GM18511 (cell line): ENCODE measurements around the gene CSNK1G1.
"Not testable (repeated sequence)": the region's sequence is repeated elsewhere in the genome, so short reads cannot be mapped to it uniquely, and the experiment has no call there.

Experiments used
- ATAC-seq: cut with Tn5 transposase; IDR thresholded peaks from one replicate; pipeline ENCODE4 v1.9.1; 2021; ENCODE audit warnings: mild to moderate bottlenecking, moderate library complexity; ENCODE audit not compliant: unreplicated experiment

Gene CSNK1G1

DNA sequence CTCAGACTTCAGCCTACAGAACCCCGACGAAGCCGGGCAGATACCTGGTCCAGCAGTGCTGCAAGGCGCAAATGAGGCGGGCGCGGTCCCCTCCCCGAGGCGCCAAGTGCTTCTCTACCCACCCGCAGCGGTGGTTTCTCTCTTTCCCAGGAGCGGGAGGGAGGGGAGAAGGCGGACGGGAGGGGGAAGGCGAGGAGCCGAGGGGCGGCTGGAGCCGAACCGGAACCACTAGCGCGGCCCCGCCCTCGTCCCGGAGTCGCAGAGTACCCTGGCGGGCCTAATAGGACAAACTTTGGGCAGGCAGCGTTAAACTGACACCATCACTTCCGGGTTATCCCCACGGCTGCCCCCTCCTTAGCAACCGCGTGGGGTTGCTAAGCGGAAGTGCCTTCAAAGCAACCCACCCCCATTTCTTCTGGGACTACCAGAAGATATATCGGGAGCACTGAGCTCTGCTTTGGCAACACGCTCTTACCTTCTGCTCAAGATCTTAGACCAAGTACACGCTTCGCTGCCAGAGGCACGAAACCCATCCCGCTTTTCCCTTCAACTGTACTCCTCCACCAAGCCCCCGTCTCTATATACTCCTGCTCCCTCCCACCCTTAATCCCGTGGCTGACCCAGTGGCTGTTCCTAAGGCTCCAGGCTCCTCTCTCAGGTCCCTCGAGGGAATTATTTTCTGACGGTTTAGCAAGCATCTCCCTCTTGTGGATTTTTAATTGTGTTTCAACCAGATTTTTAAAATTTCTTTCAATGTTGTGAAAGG lies at the start of gene CSNK1G1:
Gene CSNK1G1, minus strand, starts transcription at position 230 of the 766 bp plus-strand sequence. CDS start 55,674 bp downstream, outside the sequence.
- peak; percentile 96 for ATAC-seq

DNA sequence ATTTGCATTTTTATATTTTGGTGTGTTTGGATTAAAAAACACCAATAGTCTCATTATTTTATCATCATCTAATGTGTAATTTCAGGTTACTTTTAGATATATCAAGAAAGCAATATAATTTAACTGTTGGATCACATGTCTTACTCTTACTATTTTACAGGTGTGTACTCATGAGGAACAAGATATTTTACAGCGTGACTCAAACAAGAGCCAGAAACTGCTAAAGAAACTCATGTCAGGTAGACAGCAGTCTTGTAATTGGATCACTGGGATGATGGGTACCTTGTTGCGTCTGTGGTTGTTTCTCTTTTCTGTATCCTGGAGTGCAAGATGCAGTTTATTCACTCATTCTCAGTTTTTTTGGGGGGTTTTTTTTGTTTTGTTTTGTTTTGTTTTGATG lies 44.6 kb upstream of the CSNK1G1 start:
- ATAC-seq, result no peak

DNA sequence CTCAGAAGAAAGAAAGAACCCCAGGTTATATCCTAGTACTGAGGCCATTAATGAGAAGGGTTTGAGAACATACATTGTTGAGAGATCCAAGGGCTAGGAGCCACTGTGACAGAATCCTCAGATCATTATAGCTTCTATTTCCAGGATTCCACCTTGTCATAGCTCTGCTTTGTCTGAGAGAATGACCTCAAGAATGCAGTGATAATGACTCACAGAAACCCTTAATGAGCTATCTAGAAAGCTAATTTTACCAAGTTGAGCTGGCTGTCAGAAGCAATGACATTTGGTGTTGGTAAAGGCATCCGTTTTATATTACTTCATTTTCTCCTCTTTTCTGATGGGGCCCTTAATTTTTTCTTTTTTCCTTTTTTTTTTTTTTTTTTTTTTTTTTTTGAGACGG lies 42.6 kb upstream of the CSNK1G1 start:
- no peak for ATAC-seq

DNA sequence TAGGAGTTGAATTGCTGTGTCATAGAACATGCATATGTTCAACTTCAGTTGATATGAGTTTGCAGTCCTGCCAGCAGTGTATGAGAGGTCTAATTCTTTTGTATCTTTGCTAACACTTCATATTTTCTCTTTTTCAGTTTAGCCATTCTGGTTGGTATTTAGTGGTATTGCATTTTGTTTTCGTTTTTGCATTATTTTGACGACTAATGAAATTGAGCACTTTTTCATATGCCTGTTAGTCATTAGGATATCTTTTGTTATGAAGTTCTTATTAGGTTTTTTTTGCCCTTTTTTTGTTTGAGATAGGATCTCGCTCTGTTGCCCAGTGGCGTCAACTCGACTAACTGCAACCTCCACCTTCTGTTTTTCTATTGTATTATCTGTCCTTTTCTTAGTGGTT lies 40.8 kb upstream of the CSNK1G1 start:
- no peak for ATAC-seq

DNA sequence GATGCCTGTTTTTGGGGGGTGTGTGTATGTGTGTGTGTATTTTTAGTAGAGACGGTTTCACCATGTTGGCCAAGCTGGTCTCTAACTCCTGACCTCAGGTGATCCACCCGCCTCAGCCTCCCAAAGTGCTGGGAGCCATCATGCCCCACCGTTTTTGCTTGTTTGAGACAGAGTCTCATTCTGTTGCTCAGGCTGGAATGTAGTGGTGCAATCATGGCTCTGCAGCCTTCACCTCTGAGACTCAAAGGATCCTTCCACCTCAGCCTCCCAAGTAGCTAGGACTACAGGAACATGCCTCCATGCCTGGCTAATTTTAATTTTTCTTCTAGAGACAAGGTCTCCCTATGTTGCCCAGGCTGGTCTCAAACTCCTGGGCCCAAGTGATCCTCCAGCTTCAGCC lies 36.5 kb upstream of the CSNK1G1 start:
- not testable (repeated sequence) for ATAC-seq

DNA sequence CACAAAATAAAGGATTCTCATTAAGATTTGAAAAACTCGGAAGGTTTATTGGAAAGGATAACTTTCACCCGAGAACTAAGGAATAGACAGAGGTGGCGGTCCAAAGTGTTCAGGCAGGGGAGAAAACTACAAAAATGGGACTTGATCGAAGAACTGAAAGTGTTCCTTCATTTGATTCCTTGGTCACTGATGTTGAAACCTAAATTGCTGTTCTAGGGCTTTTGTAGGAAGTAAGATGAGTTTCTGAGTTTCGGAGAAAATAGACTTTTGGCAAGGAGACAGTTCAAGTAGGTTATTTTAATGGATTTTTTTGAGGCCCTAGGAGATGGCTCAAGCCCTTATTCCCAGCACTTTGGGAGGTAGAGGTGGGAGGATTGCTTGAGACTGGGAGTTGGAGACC lies 33.1 kb upstream of the CSNK1G1 start:
- ATAC-seq, result no peak

DNA sequence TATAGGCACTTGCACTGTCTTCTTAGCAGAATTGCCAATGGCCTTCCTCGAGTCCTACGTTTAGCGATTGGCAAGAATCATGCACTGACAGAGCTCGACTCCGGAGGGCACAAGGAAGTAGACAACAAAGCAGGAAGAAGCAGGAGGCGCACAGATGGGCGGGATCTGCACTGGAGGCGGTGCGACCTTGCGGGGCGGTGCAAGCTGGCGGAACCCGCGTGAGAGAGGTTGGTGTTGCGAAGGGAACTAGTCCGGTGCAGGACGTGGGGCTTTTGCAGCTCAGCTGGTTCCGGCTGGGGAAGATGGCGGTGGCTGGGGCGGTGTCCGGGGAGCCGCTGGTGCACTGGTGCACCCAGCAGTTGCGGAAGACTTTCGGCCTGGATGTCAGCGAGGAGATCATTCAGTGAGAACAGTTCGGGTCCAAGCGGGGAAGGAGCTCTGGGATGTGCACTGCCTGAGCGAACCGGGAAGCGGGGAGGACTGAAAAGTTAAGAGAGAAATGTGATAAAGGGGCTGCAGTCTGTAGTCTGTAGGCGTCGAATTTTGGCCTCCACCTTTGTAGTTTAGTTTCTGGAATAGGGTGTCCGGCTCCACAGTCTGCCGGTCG lies 31.7 kb upstream of the CSNK1G1 start, which contains the start of gene TRIP4:
Gene TRIP4, plus strand, starts transcription at position 275 of the 607 bp plus-strand sequence. Its CDS starts 28 bp downstream, at position 303.
- peak; percentile 99 for ATAC-seq

DNA sequence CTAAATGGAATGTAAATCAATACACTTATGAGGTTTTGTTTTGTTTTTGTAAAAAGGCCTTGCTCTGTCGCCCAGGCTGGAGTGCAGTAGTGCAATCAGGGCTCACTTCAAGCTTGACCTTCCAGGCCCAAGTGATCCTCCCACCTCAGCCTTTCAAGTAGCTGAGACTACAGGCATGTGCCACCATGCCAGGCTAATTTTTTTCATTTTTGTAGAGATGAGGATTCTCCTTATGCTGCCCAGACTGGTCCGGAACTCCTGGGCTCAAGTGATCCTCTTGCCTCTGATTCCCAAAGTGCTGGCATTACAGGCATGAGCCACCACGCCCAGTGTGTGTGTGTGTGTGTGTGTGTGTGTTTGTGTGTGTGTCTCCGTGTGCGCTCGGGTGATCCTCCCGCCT lies 30.3 kb upstream of the CSNK1G1 start:
- ATAC-seq, result no peak

DNA sequence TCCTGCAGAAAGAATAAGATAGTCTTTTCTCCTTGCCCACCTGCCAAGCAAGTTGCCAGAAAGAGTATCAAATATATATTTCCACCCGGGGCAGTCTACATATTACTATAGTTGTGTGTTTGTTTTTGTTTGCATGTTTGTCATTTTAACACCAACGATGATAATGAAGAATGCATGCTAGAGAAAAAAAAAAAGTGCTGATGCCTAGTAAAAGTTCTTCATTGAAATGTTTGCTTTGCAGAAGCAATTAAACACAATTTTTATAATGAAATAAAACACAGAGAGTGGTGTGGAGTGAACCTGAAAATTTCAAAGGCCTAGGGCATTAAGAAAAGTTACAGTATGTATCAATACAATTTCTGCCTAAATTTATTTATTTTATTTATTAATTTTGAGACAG lies 27.8 kb upstream of the CSNK1G1 start:
- no peak for ATAC-seq

DNA sequence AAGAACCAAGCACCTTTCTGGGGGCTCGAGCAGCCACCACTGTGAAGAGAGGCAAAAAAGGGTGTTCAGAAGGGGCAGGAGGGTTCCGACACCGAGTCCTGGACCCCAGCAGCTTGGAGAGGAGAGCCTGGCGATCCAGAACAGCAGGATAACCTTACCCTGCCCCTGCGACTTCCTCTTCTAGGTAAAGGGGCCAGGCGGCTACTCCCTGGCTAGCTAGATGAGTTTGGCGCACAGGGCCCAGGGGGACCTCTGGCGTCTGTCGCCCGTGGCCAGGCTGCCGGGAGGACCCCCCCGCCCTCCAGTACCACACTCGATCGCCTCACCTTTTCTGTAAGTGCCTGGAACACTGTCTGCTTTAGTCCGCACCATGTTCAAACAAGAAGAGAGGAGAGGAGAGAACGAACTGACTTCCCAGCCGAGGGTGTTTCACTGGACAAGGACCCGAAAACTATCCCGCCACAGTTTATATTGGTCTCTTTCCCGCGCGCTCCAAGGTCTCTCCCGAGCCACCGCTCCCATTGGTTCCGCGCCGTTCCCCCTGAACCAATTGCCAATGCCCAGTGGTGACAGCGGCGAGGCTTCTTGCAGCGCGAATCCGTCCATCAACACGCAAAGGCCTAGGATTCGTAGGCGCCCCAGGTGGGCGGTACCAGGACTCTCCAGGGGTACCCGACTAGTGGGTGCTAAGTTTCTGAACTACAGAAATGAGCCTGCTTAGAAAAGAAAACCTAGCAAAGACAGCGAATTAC lies 25.2 kb upstream of the CSNK1G1 start, which contains the start of gene PCLAF:
Gene PCLAF, minus strand, starts transcription at position 442 of the 752 bp plus-strand sequence. Its CDS starts 70 bp downstream, at position 372.
- ATAC-seq, result peak; percentile 99

DNA sequence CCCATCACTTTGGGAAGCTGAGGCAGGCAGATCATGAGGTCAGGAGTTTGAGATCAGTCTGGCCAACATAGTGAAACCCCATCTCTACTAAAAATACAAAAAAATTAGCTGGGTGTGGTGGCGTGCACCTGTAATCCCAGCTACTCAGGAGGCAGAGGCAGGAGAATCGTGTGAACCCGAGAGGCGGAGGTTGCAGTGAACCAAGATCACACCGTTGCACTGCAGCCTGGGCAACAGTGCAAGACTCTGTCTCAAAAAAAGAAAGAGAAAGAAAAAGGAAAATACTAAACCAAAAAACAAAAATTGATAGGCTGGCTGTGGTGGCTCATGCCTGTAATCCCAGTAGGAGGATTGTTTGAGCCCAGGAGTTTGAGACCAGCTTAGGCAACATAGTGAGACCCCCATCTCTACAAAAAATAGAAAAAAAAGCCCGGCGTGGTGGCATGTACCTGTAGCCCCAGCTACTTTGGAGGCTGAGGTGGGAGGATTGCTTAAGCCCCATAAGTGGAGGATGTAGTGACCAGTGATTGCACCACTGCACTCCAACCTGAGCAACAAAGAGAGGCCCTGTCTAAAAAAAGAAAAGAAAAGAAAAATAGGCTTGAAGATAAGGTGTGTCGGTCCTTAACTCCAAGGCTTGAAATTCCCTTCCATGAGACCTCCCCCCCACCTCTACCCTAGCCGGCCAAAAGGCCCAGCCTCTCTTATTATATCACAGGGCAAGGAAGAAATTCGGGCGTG lies 24.3 kb upstream of the CSNK1G1 start:
- ATAC-seq, result not testable (repeated sequence)

DNA sequence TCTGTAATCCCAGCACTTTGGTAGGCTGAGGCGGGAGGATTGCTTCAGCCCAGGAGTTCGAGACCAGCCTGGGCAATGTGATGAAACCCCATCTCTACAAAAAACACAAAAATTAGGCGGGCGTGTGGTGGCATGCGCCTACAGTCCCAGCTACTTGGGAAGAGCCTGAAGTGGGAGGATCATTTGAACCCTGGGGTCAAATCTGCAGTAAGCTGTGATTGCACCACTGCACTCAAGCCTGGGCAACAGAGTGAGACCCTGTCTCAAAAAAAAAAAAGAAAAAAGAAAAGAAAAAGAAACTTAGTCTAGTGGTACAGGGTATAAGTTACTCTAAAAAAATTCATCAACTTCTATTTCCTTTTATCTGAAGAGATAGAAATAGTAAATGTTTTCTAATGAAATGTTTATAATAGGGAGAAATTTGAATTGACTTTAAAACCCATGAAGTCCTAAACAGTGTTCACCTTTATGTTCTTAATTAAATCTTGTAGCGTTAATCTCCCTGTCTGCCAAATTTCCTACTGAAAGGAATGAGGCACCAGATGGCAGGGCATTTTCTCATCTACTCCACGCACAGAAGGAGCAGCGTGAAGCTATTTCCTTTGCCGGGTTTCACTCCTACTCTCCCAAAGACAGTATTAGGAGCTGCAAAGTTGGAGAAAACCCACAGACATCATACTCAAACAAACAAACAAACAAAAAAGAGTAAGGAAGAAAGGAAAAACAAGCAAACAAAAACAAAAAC lies 23.4 kb upstream of the CSNK1G1 start:
- ATAC-seq, result no peak

DNA sequence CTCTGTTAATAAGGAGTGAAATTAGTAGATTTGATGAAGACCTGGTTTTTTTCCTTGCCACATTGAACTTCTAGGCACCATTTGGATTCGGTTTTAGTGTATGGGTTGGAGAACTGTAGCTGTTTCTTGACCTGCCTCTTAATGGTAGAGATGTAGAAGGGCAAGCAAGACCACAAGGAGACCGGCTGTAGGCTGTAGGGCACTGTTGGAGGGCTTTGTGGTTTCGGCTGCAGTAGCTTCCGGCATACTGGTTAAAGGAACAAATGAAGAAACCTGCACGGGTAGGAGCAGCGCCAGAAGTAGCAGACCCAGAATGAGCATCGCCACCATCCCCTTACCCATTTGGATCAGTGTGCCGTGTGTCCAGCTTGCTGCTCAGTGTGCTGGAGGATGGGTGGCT lies 17.4 kb upstream of the CSNK1G1 start:
- no peak for ATAC-seq

DNA sequence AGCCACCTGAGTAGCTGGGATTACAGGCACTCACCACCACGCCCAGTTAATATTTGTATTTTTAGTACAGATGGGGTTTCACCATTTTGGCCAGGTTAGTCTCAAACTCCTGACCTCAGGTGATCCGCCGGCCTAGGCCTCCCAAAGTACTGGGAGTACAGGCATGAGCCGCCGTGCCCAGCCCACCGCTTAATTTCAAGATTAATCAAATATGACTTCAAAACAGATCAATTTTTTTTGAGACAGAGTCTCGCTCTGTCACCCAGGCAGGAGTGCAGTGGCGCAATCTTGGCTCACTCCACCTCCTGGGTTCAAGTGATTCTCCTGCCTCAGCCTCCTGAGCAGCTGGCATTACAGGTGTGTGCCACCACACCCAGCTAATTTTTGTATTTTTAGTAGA lies 15.4 kb upstream of the CSNK1G1 start:
- not testable (repeated sequence) for ATAC-seq

DNA sequence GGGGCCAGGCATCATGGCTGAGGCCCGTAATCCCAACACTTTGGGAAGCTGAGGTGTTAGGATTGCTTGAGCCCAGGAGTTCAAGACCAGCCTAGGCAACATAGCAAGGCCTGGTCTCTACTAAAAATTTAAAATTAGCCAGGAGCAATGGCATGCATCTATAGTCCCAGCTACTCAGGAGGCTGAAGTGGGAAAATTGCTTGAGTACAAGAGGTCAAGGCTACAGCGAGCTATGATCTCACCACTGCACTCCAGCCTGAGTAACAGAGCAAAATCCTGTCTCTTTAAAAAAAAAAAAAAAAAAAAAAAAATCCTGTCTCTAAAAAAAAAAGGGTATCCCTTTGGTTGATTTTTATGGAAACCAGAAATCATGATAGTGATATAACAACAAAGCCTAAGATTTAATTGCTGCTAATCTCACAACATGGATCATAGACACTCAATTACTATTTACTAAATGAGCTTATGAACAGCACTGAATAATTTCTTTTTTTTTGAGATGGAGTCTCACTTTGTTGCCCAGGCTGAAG lies 13.2 kb upstream of the CSNK1G1 start:
- ATAC-seq, result no peak

DNA sequence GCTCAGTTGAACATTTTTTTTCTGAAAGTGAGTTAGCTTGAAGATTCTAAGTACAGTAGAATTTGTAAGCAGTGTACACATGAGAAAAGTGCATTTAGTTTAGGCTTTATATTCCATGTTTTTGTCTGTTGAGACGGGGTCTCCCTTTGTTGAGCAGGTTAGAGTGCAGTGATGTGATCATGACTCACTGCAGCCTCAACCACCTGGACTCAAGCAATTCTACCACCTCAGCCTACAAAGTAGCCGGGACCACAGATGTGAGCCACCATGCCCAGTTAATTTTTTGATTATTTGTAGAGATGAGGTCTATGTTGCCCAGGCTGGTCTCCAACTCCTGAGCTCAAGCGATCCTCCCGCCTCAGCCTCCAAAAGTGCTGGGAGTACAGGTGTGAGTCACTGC lies 5.3 kb upstream of the CSNK1G1 start:
- ATAC-seq, result no peak

DNA sequence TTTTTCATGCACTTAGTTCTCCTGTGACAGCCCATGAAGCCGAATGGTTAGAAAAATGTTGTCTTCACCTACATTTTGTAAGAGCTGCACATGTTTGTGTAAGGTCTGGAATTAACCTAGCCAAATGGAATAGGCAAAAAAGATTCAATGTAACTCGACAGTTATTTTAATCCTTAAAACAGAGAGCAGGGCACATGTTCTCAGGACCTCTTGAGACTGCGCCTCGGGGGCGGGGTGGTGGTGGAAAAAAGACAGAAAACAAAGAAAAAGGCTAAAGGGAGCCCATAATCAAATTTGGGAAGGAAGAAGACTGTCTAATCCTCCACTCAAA lies 702 bp upstream of the CSNK1G1 start:
- no peak for ATAC-seq

DNA sequence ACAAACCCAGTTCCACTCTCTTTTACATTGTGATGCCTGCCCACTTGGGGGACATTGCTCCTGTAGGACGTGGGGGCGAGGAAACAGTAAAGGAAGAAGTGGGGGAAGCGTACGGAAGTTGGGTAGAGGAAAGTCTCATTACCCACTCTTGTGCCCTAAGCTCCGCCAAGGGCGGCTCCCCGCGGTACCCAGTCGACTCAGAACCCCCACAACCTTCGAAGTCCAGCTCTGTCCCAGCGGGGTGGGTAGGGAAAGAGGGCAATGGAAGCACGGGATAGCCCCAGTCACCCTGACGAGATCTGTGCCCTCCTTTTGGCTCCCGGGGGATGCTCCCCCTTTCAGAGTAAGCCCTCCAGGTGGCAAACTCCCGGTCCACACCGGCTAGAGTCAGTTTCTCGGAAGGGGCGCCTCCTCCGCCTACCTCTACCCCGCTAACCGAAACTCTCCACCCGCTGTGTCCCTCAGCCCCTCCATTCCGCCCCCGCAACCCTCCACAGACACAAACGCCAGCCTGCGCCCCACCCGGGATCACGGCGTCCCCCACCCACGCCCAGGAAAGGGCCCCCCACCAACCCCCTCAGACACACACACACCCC lies 527 bp downstream of the CSNK1G1 start:
- ATAC-seq, result peak; percentile 32

DNA sequence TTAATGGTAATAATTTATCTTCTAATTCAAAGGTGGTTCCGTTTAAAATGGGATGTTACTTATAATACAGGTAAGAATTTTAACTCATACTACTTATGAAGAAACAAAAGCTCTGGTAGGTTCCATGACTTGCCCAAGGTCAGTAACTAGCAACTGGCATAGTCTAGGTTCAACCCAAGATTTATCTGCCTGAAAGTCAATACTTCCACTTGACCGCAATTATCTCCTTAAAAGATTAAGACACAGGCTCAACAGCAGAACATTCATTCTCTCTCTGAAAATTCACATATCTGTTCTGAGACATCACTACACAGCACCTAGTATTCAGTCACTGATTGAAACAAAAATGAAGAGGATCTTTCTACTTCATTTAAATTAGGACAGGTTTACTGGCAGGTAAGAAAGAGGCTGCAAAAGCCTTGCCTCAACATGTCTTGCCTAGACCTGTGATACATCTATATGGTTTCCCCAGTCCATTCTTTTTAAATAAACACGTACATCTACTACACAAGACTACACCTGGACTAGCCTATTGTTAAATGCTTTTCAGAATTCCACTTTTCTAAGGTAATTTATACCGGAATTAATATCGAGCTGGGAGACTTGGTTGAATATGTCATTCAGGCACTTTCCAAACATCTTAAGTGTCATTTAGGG lies 1.2 kb downstream of the CSNK1G1 start:
- no peak for ATAC-seq
